GM19438 (cell line): ENCODE results near the gene PTTG1IP2.
A peak's percentile ranks its signal among the peaks of the same experiment; 100 is the strongest.
"Not testable (repeated sequence)": the region's sequence is repeated elsewhere in the genome, so short reads cannot be mapped to it uniquely, and the experiment has no call there.

Source experiments
- ATAC-seq: cut with Tn5 transposase; IDR thresholded peaks from one replicate; pipeline ENCODE4 v1.9.1; 2021; ENCODE audit warnings: low read depth; ENCODE audit not compliant: unreplicated experiment

Gene PTTG1IP2

GRCh38 chr7:90469554-90469953, at the start of gene PTTG1IP2:
Gene PTTG1IP2, plus strand, starts transcription at chr7:90469639. Its CDS starts 148 bp downstream, at chr7:90469787.
- ATAC-seq = no peak

- no peak for ATAC-seq
Measured at GRCh38 chr7:90421651-90422050, 47.8 kb upstream of the PTTG1IP2 start.

DNA sequence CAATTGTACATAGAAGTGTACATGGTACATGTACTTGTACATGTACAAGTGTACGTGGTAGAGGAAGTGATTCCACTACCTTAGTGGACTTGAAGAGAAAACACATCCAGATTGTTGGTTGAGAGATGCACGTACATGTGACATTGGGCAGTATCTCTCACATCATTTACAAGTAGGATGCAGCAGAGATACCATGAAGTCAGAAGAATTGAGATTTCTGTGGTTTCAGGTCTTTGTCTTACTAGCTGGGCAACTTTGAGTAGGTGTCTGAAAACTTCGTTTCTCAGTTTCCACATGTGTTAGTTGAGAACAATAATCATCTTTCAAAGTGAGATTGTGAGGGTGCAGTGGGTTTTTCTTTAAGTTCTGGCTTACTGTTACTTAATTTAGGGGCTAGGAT, 44.7 kb upstream of the PTTG1IP2 start:
- no peak for ATAC-seq

GRCh38 chr7:90425376-90425775, 44.1 kb upstream of the PTTG1IP2 start:
- ATAC-seq = no peak

GRCh38 chr7:90430614-90431460, 38.6 kb upstream of the PTTG1IP2 start:
- no peak for ATAC-seq

- no peak for ATAC-seq
Measured at GRCh38 chr7:90432752-90433151, 36.7 kb upstream of the PTTG1IP2 start.

DNA sequence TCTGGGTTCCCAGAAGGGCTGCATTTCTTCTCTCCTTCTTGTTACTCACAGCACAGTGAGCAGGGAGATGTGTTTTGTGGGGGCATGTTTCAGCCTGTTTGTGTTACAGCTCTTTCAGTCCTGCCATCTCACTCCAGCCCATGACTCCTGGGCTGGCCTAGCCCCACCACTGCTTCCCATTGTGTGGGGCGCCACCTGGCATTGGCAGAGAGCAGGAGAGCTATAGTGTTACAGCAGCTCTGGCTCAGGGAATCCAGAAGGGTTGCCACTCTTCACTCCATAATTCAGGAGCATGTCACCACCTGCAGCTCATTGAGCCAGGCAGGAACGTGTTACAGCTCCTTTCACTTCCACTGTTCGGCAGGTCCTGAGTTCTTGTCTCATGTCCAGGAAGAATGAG, 36.2 kb upstream of the PTTG1IP2 start:
- ATAC-seq = no peak

- ATAC-seq = no peak
Measured at GRCh38 chr7:90445633-90446032, 23.8 kb upstream of the PTTG1IP2 start.

- ATAC-seq = no peak
Measured at GRCh38 chr7:90446137-90446899, 23.1 kb upstream of the PTTG1IP2 start.

DNA sequence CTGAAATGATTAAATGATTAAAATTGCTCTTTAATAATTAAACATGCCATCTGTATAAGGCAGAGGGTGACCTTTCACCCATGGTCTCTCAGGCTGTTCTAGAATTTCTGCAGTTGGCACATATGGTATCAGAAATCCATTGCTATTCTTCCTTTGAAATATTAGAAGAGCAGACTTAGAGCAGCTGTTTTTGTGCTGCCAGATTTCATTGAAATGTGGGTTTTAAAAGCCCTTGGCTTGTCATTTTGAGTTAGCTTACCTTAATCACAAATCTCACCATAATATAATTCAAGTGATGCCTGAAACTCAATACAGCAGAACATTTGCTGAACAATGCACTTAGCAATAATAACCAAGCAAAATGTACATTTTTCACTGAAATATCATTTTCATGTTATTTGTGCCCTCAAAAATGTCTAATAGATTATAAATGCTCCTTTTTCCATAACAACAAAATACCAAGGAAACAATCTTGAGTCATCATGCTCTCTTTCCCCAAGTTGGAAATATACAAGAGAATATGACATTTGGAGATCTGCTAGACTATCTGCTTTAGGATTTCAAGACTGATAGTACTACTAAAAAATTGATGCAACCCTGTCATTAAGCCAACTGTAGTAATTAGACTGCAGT, 16.1 kb upstream of the PTTG1IP2 start:
- no peak for ATAC-seq

DNA sequence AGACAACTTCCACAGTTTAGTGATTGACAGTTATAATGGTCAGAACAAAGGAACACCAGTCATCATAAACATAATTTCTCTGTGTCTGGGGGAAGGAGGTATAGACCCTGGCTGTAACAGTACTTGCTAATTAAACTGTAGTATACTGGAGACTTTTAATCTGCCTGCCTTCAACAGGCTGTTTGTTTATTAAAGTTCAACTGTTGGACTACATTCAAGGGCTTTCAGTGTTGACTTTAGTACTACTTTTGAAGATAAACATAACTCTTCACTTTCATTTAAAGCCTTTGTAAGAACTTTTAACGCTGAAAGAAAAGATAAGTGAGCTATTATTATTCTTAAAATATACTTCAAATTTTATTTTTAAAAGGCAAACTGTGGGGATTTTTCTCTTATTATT, 15.5 kb upstream of the PTTG1IP2 start:
- ATAC-seq = no peak

GRCh38 chr7:90455163-90456030, 14.0 kb upstream of the PTTG1IP2 start:
- peak; percentile 83 for ATAC-seq

- ATAC-seq = no peak
Measured at GRCh38 chr7:90458104-90458503, 11.3 kb upstream of the PTTG1IP2 start.

DNA sequence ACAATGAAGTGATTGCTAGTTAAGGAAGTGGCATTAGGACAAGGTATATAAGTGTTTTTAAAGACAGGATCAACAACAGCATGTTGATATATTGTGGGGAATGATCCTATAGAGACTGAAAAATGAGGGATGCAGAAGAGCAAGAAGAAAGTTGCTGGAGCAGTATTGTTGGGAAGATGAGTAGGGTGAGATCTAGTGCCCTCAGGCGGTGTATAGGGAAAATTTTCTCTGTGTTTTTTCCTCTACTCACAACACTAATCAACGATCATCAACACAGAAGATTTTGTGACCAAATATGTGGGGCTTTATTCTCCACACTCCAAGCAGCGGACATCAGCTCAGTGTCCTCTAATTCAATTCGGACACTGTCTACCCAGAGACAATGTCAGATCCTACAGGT, 9.6 kb upstream of the PTTG1IP2 start:
- no peak for ATAC-seq

DNA sequence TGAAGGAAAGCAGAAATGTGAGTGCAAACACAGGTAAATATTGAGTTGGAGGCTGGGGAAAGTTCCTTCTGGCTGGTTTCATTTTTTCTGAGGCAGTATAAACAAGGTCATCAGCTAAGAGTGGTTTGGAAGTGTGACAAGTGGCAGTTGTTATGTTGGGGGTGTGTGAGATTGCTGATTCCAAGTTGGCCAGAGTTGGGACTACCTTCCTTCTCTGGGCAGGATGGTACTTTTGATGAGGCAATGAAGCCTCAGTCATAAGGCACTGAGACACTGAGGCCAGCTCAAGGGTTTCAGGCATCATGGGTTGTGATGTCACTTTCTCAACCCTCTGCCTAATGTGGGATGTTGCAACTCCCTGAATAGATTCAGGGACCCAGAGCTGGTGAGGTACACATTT, 8.2 kb upstream of the PTTG1IP2 start:
- ATAC-seq = no peak

DNA sequence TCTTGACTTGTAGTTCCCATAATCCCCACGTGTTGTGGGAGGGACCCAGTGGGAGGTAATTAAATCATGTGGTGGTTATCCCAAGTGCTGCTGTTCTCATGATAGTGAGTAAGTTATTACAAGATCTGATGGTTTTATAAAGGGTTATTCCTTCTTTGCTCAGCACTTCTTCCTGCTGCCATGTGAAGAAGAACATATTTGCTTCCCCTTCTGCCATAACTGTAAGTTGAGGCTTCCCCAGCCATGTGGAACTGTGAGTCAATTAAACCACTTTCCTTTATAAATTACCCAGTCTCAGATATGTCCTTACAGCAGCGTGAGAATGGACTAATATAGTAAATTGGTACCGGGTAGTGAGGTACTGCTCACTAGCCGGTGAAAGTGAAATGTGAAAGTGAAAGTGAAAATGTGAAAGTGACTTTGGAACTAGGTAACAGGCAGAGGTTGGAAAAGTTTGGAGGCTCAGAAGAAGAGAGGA, 6.2 kb upstream of the PTTG1IP2 start:
- ATAC-seq = not testable (repeated sequence)

DNA sequence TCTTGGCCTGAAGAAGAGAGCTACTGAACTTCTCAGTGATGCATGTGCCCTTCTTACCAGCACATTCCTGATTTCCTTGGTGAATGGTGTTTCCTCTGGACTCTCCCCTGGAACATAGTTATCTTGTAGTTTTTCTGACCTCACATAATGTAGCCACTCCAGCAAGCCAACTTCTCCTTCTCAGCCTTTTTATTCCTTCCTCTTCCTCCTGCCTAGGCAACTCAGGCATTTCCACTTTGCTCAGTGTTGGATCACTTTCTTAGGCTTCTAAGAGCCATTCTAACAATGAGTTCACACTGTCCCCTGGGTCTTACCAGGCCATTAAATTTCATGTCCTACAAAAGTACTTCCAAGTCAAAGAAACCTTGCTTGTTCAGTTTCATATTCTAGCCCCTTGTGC, 3.6 kb upstream of the PTTG1IP2 start:
- no peak for ATAC-seq

GRCh38 chr7:90472805-90473540, 3.5 kb downstream of the PTTG1IP2 start:
- no peak for ATAC-seq

- ATAC-seq = no peak
Measured at GRCh38 chr7:90473814-90474213, 4.4 kb downstream of the PTTG1IP2 start.
